MG63 (cell line): Measurements from ENCODE around the gene AMPD1. TPM values are rescaled to one million over a fixed set of nuclear protein-coding genes. Genes with fewer than 3 reads are reported as not detected.

ENCODE experiments used
- DNase-seq: peaks from one replicate; pipeline ENCODE4 v3.0.0-alpha.2; 2020
- H3K27me3 ChIP-seq: fragments of 250-450 bp; sonication (Bioruptor Pico); 2 replicates; pipeline ENCODE4 v1.5.1; 2020; ENCODE audit warnings: mild to moderate bottlenecking, moderate library complexity
- H3K36me3 ChIP-seq: fragments of 250-450 bp; sonication (Bioruptor Pico); 2 replicates; pipeline ENCODE4 v1.5.1; 2020; ENCODE audit warnings: mild to moderate bottlenecking, moderate library complexity
- H3K4me3 ChIP-seq: fragments of 250-450 bp; sonication (Bioruptor Pico); 2 replicates; pipeline ENCODE4 v1.5.1; 2020; ENCODE audit warnings: mild to moderate bottlenecking, moderate library complexity
- H3K9me3 ChIP-seq: fragments of 250-450 bp; sonication (Bioruptor Pico); 2 replicates; pipeline ENCODE4 v1.5.1; 2020; ENCODE audit warnings: mild to moderate bottlenecking, moderate library complexity
- total RNA-seq: library from RNA; depleted of rRNA; stranded (reverse); fragments of >200 nt; shearing (Covaris generic); gene quantifications from 2 replicates; pipeline ENCODE4 v1.2.3, GENCODE V29; 2014; ENCODE audit warnings: low replicate concordance

Gene AMPD1
- total RNA-seq, 1 experiment from 2014 or later: not detected

DNA sequence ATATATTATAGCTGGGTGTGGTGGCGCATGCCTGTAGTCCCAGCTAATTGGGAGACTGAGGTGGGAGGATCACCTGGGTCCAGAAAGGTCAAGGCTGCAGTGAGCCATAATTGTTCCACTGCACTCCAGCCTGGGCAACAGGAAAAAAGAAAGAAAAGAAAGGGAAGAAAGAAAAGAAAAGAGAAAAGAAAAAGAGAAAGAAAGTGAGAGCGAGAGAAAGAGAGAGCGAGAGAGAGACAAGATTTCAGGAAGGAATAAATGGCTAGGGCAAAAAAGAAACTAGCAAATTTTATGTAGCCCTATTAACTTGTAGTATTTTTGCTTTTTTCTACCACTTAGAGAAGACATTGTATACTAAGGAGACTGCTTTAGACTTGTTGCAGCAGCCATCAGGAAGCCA, 15.0 kb upstream of the AMPD1 start:
- Histone ChIP-seq H3K36me3 (peaks cover 90% of the 10 kb centered on the region), H3K9me3 (no peaks in the 10 kb centered on the region), H3K4me3 (no peak overlapping the region), H3K27me3 (no peaks in the 10 kb centered on the region)
- DNase-seq: no peak

DNA sequence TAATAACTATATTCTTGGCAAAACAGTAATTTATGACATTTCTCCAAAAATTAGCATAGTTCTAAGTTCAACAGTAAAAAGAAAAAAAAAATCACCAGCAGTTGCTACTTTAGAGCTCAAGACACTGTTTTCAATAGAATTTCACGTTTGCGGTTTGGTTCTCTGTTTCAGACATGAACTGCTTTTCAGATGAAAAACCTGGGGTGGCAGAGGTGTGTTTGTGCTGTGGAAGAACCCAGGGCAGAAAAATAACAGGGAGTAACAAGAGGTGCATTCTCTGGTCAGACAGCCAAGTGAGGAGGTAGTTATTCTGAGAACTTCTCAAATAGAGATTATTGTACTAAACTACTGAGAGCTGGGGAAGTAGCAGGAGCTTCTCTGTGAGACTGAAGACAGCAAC, 12.3 kb upstream of the AMPD1 start:
- Histone ChIP-seq H3K36me3 (peaks cover 64% of the 10 kb centered on the region), H3K9me3 (no peaks in the 10 kb centered on the region)
- no peak for DNase-seq

DNA sequence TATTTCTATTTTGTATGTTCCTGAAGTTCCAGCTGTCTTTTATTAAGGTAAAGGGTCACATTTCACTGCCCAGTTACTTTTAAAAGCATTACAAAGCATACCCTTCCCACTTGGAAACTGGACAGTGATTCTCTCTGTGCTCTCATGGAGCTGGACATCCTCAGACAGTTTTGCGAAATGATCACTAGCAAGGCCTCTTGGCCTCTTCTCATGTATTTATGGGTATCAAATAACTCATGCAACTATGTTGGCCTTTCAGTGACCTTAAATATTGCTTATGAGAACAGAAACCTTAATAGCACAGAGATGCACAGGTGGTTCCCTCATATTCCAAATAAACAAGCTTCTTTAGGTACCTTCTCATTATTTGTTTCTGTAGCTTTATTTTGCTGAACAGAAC, 7.9 kb upstream of the AMPD1 start:
- Histone ChIP-seq H3K9me3 (no peaks in the 10 kb centered on the region), H3K27me3 (no peaks in the 10 kb centered on the region), H3K36me3 (peaks cover 28% of the 10 kb centered on the region), H3K4me3 (no peak overlapping the region)
- DNase-seq: no peak

More for the DNA sequence above, 12.3 kb upstream of the AMPD1 start:
- H3K4me3 ChIP-seq: no peak overlapping the region
- H3K27me3 ChIP-seq: no peaks in the 10 kb centered on the region

DNA sequence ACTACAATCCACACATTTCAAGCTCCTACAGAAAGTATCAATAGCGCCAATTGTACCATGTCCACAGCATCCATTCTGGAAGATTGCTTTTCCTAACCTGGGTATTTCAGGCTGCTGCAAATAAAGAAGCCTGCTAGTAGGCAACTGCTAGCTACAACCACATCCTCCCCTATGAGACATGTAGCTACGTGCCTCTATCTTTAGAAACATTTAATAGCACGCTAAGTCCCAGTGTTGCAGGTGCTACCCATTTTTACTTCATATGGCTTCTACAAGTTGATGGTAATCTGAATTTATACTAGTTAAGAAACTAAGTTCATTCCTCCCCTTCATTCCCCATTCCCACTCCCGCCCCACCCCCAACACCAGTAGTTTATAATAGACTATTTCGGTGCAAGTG, 7.4 kb upstream of the AMPD1 start:
- H3K36me3 ChIP-seq: peaks cover 23% of the 10 kb centered on the region
- no peak for DNase-seq
- H3K9me3 ChIP-seq: no peaks in the 10 kb centered on the region
- no peak overlapping the region for H3K4me3 ChIP-seq
- no peaks in the 10 kb centered on the region for H3K27me3 ChIP-seq

DNA sequence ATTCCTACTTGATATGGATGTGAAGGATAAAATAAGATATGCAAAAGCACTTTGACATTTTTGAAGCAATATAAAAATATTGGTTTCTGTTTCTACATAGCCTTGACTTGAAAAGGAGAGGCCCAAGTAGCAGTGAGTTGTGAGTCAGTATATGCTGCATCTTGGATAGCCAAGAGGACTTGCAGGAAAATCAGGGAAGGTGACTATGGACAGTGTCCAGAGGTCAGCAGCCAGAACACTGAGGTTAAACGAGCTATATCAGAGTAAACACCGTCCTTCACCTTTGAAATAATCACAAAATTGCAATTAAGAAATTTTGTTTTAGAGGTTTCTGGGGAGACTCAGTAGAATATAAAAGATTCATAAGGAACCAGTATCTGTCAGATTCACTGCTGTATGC, 6.6 kb upstream of the AMPD1 start:
- Histone ChIP-seq H3K27me3 (no peaks in the 10 kb centered on the region), H3K36me3 (peaks cover 14% of the 10 kb centered on the region), H3K4me3 (no peak overlapping the region), H3K9me3 (no peaks in the 10 kb centered on the region)
- no peak for DNase-seq

DNA sequence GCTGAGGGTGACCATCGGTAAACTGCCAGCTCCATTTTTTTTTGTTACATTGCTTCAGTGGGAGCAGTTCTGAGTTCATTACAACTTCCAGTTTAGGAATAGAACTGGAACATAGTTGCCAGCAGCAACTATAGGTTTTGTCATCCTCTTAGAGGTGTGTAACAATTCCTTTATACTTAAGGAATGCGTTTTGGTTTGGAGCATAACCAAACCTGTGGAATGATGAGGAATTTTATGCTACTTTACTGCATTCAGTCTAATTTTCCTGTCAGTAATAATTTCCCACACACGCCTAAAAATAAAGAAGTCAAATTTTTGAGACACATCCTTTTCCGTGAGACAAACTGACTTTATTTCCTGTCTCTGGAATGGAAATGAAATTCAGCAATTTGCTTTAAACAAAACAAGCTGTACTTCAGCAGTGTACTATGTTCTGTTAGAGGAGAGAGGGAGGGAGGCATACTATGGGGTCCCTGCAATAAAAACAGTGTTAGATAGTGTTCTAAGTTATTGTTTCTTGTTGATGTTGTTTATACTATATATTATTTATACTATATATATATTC, 4.8 kb upstream of the AMPD1 start:
- no peak for DNase-seq
- H3K27me3 ChIP-seq: no peaks in the 10 kb centered on the region

DNA sequence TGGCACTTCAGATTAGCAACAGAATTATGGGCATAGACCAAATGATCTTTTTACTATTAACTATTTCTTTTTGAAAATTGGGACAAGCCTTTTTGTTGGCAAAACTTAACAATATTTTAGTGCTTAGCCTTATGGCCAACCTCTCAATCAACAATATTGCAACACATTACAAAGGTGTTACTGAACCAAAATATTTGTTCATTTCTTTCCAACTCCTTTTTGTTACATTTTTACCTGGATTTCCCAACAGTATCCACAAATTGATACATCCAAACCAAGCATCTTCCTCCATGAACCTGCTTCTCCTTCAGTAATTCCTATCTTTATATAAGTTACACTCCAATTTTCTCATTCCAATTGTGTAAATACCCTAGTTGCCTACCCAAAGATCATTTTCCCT, 1.5 kb upstream of the AMPD1 start:
- no peak overlapping the region for H3K4me3 ChIP-seq
- no peaks in the 10 kb centered on the region for H3K36me3 ChIP-seq
- no peaks in the 10 kb centered on the region for H3K9me3 ChIP-seq
- H3K27me3 ChIP-seq: no peaks in the 10 kb centered on the region
- no peak for DNase-seq

More for the DNA sequence above, 4.8 kb upstream of the AMPD1 start:
- no peak overlapping the region for H3K4me3 ChIP-seq
- no peaks in the 10 kb centered on the region for H3K36me3 ChIP-seq
- no peaks in the 10 kb centered on the region for H3K9me3 ChIP-seq

DNA sequence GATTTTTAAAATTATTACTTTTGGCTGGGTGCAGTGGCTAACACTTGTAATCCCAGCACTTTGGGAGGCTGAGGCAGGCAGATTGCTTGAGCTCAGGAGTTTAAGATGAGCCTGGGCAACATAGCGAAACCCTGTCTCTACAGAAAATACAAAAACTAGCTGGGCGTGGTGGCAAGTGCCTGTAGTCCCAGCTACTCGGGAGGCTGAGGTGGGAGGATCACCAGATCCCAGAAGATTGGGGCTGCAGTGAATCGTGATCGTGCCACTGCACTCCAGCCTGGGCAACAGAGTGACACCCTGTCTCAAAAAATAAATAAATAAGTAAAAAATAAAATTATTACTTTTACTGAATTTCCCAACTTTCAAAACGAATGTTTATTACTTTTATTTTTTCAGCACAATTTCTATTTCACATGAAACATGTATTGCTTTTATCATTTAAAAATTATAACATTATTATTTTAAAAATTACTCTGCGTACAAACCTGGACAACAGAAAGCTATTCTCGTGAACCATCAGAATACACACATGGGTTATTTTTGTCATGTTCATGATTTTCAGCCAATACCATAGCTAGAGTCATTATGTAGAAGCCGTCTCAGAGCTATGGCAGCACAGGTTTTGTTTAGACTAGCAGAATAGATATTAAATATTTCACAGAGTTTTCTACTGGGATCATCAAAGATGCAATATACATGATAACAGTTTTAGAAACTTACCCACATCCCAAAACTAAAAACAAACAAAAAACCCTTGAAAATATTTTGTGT, 621 bp downstream of the AMPD1 start:
- no peak for DNase-seq
- Histone ChIP-seq H3K36me3 (no peaks in the 10 kb centered on the region), H3K4me3 (no peak overlapping the region), H3K27me3 (no peaks in the 10 kb centered on the region), H3K9me3 (no peaks in the 10 kb centered on the region)

DNA sequence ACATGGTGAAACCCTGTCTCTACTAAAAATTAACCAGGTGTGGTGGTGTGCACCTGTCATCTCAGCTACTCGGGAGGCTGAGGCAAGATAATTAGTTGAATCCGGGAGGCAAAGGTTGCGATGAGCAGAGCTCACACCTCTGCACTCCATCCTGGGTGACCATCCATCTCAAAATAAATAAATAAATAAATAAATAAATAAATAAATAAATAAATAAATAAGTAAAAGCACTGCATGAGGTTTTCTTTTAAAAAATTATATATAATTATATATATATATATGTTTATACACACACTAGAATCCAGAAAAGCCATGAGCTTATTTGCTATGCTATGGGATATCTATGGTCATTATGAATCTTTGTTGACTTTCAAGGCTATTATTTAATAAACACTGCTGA, 2.4 kb downstream of the AMPD1 start:
- H3K36me3 ChIP-seq: no peaks in the 10 kb centered on the region
- no peak for DNase-seq
- H3K27me3 ChIP-seq: no peaks in the 10 kb centered on the region
- no peak overlapping the region for H3K4me3 ChIP-seq
- H3K9me3 ChIP-seq: no peaks in the 10 kb centered on the region

DNA sequence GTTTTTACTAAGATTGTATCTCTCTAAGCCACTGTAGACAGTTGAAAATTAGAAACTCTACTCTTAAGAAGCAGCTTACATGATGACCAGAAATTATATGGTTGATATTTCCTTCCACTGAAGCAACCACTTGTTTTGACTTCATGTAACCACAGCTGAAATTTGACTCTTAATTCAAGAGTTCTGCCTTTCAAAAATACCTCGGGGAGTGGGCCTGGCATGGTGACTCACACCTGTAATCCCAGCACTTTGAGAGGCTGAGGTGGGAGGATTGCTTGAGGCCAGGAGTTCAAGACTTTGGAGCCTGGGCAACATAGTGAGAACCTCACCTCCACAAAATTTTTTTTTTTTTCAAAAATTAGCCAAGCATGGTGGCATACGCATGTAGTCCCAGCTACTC, 4.3 kb downstream of the AMPD1 start:
- H3K9me3 ChIP-seq: no peaks in the 10 kb centered on the region
- no peaks in the 10 kb centered on the region for H3K27me3 ChIP-seq
- H3K36me3 ChIP-seq: no peaks in the 10 kb centered on the region
- no peak for DNase-seq
- no peak overlapping the region for H3K4me3 ChIP-seq

DNA sequence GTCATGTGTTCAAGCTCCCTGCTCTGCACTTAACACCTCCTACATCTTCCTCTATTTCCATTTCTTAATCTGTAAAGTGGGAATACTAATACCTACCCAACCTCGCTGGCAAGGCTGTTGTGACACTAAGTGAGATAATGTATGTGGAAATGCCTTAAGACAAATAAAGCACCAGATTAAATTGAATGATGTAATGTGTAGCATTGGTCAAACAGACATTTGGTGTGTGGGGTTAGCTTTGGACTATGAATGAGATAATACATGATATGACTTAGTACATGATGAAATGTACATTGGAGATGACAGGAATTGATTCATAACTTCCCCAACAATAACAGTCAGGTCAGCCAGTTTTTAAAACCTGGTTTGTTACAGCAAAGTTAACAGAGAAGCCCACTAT, 5.2 kb downstream of the AMPD1 start:
- Histone ChIP-seq H3K27me3 (no peaks in the 10 kb centered on the region), H3K9me3 (no peaks in the 10 kb centered on the region), H3K4me3 (no peak overlapping the region), H3K36me3 (no peaks in the 10 kb centered on the region)
- DNase-seq: no peak

DNA sequence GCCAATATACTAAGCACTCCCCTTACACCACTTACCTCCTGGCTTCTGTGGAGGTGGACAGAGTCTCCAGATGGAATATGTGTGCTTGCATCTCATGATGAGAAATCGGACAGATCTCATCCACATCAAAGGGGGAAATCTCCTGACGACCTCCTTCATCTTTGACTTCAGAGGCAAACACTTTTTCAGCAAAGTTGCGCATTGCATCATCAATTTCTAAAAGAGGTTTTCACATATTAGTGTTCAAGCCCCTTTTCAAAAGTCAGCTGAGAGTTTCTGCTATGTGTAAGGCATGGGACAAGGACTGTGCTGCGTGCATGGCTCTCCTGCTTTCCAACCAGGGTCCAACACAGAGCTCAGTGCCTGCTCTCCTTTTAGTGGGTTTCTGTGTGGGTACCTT, 6.8 kb downstream of the AMPD1 start:
- Histone ChIP-seq H3K9me3 (no peaks in the 10 kb centered on the region), H3K36me3 (no peaks in the 10 kb centered on the region), H3K27me3 (no peaks in the 10 kb centered on the region), H3K4me3 (no peak overlapping the region)
- DNase-seq: no peak

DNA sequence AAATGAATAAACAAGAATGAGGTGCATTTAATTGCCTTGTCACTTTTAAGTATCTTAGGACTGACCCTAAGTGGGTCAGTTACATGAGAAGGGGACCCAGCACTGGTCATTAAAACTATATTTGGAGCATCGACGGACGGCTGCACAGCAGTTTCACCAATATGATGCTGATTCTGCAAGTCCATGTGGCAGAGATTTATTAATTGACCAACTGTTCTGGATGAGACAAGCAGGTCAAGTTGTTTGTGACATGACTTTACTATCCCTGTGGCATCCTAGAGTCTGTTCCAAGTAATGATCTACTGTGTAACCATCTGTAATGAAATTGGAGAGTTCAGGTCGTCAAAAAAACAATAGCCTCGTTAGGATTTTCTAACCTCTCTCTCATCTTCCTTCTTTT, 9.5 kb downstream of the AMPD1 start:
- no peaks in the 10 kb centered on the region for H3K27me3 ChIP-seq
- no peaks in the 10 kb centered on the region for H3K36me3 ChIP-seq
- no peak for DNase-seq
- no peak overlapping the region for H3K4me3 ChIP-seq
- no peaks in the 10 kb centered on the region for H3K9me3 ChIP-seq

DNA sequence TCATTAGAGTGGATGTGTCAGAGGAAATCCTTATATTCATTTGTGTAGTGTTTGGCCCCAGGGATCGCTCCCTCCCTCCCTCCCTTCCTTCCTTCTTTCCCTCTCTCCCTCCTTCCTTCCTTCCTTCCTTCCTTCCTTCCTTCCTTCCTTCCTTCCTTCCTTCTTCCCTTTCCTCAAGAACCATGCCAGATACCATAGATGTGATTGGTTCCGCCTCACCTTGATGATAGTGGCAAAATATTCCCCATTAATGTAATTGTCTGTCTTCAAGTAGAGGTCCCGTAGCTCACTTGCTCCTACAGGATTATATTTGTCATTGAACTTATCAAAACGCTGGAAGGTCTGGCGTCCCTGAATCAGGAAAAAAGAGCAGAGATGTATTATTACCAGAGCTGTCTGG, 17.7 kb downstream of the AMPD1 start:
- no peaks in the 10 kb centered on the region for H3K9me3 ChIP-seq
- no peak overlapping the region for H3K4me3 ChIP-seq
- no peak for DNase-seq
- no peaks in the 10 kb centered on the region for H3K36me3 ChIP-seq
- H3K27me3 ChIP-seq: no peaks in the 10 kb centered on the region; the same call in 1 of the 2 replicates

DNA sequence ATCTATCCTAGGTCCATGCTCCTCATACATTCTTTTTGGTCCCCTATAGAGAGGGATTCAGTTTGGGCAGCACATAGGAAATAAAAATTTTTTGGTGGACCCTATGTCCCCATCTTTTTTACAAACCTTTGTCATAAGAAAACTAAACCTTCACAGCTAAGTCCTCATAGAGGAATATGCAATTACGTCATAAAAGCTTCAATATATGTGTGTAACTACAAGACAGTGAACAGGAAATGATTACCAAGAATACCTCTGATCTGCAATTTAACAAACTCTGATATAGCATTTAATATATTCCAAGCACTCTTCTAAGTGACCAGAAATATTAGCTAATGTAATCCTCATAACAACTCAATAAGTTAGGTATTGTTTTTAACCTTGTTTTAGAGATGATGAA, 19.2 kb downstream of the AMPD1 start:
- DNase-seq: no peak
- no peaks in the 10 kb centered on the region for H3K36me3 ChIP-seq
- no peaks in the 10 kb centered on the region for H3K9me3 ChIP-seq
- H3K4me3 ChIP-seq: no peak overlapping the region
- H3K27me3 ChIP-seq: no peaks in the 10 kb centered on the region; the same call in 1 of the 2 replicates

DNA sequence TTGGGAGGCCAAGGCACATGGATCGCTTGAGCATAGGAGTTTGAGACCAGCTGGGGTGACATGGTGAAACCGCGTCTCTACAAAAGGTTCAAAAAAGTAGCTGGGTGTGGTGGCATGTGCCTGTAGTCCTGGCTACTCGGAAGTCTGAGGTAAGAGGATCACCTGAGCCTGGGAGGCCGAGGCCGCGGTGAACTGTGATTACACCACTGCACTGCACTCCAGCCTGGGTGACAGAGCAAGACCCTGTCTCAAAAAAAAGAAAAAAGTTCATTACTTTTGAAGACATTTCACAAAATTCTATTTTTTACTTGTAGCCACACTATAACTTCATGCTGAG, 23.4 kb downstream of the AMPD1 start:
- H3K4me3 ChIP-seq: no peak overlapping the region
- H3K36me3 ChIP-seq: no peaks in the 10 kb centered on the region
- no peaks in the 10 kb centered on the region for H3K9me3 ChIP-seq
- no peaks in the 10 kb centered on the region; the same call in 1 of the 2 replicates for H3K27me3 ChIP-seq
- DNase-seq: no peak

DNA sequence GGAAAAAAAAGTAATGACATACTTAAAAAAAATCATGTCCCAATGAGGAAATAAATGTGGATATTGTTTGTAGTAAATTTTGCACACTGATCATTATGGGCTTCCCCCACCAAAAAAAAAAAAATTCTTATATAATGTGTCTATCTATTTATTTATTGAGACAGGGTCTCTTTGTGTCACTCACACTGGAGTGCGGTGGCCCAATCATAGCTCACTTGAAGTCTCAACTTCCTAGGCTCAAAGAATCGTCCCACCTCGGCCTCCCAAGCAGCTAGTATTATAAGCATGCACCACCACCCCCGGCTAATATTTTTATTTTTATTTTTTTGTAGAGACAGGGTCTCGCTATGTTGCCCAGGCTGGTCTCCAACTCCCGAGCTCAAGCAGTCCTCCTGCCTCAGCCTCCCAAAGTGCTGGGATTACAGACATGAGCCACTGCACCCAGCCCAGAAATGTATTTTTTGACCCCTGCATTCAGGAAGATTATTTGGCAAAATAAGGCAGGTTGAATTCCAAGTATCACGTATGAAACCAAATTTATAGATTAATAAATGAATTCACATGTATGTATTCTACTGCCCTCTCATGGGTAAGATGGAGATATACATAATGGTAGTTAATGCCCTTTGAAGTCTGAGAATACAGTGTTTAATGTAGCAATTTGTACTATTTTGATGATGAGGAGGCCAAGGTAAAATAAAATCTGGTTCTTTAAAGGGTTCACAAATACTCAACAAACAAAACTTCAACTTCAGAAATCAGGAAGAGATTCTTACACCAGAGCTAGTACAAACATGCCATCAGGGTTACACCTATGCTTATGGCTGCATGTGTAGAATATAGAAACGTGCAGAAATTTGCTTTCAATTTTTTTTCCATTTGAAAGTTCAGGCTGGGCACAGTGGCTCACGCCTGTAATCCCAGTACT, 24.1 kb downstream of the AMPD1 start:
- DNase-seq: no peak
- no peaks in the 10 kb centered on the region for H3K36me3 ChIP-seq
- no peaks in the 10 kb centered on the region for H3K9me3 ChIP-seq
- H3K27me3 ChIP-seq: no peaks in the 10 kb centered on the region; the same call in 1 of the 2 replicates
- H3K4me3 ChIP-seq: no peak overlapping the region
